ENCODE results near the gene PCDHGC4.

- TF ChIP-seq, protein P1, sequence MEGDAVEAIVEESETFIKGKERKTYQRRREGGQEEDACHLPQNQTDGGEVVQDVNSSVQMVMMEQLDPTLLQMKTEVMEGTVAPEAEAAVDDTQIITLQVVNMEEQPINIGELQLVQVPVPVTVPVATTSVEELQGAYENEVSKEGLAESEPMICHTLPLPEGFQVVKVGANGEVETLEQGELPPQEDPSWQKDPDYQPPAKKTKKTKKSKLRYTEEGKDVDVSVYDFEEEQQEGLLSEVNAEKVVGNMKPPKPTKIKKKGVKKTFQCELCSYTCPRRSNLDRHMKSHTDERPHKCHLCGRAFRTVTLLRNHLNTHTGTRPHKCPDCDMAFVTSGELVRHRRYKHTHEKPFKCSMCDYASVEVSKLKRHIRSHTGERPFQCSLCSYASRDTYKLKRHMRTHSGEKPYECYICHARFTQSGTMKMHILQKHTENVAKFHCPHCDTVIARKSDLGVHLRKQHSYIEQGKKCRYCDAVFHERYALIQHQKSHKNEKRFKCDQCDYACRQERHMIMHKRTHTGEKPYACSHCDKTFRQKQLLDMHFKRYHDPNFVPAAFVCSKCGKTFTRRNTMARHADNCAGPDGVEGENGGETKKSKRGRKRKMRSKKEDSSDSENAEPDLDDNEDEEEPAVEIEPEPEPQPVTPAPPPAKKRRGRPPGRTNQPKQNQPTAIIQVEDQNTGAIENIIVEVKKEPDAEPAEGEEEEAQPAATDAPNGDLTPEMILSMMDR (IDR thresholded peaks at IDR 0.05; ENCODE audit: low read depth, low read length): no peak
- TF ChIP-seq MYC (IDR thresholded peaks at IDR 0.05; ENCODE audit: low read depth, low read length): no peak
These were observed 19.5 kb upstream of the PCDHGC4 start for GRCh38 chr5:141465351-141465750.

Data from NB4 (cell line).